NCI-H2196 treated with DMSO at 0.1 percent for 48 hours (cell line): Measurements from ENCODE around the gene ACTA2.

Source experiments
- DNase-seq: peaks from one replicate; lab custom pipeline; 2025; ENCODE audit not compliant: unreplicated experiment; lab: John Stamatoyannopoulos, UW

ACTA2 gene

GRCh38 chr10:88896372-88896993 is 56.1 kb downstream of the ACTA2 start:
- DNase-seq: no peak

- no peak for DNase-seq
Measured at GRCh38 chr10:88895250-88895649, 57.3 kb downstream of the ACTA2 start.

- DNase-seq: no peak
Measured at GRCh38 chr10:88893611-88894010, 59.0 kb downstream of the ACTA2 start.

GRCh38 chr10:88892222-88892967 is 60.2 kb downstream of the ACTA2 start:
- DNase-seq: no peak

- DNase-seq: no peak
Measured at GRCh38 chr10:88890681-88891381, 61.7 kb downstream of the ACTA2 start.

- no peak for DNase-seq
Measured at GRCh38 chr10:88889559-88890337, 62.8 kb downstream of the ACTA2 start.

GRCh38 chr10:88888810-88889445 is 63.6 kb downstream of the ACTA2 start:
- no peak for DNase-seq

GRCh38 chr10:88886557-88886956 is 66.0 kb downstream of the ACTA2 start:
- DNase-seq: no peak
